Hepatic stellate cell (primary cell): ENCODE data around the gene HIGD1C.
A peak's percentile ranks its signal among the peaks of the same experiment; 100 is the strongest.
"Not testable (repeated sequence)": the region's sequence is repeated elsewhere in the genome, so short reads cannot be mapped to it uniquely, and the experiment has no call there.

Experiments used
- DNase-seq: peaks from one replicate; pipeline ENCODE4 v3.0.0; 2011; ENCODE audit warnings: low spot score

HIGD1C gene

GRCh38 chr12:50984586-50985298 lies 32.4 kb downstream of the HIGD1C start:
- DNase-seq: no peak

GRCh38 chr12:50985322-50985721 lies 33.0 kb downstream of the HIGD1C start:
- DNase-seq: peak; percentile 43

- peak; percentile 26 for DNase-seq
These were observed 34.8 kb downstream of the HIGD1C start for GRCh38 chr12:50986966-50987737.

- DNase-seq: no peak
These were observed 35.7 kb downstream of the HIGD1C start for GRCh38 chr12:50988051-50988450.

GRCh38 chr12:50988871-50989270 lies 36.5 kb downstream of the HIGD1C start:
- no peak for DNase-seq

GRCh38 chr12:50990147-50990727 lies 37.9 kb downstream of the HIGD1C start:
- no peak for DNase-seq

- DNase-seq: no peak
These were observed 38.4 kb downstream of the HIGD1C start for GRCh38 chr12:50990791-50991190.

GRCh38 chr12:50991291-50991690 lies 38.9 kb downstream of the HIGD1C start:
- DNase-seq: no peak

GRCh38 chr12:50992819-50993218 lies 40.5 kb downstream of the HIGD1C start:
- no peak for DNase-seq

- DNase-seq: no peak
These were observed 46.7 kb downstream of the HIGD1C start for GRCh38 chr12:50999093-50999492.

GRCh38 chr12:51000245-51000644 lies 47.9 kb downstream of the HIGD1C start:
- DNase-seq: peak; percentile 32

GRCh38 chr12:51001799-51002198 lies 49.5 kb downstream of the HIGD1C start:
- DNase-seq: no peak

GRCh38 chr12:51004504-51004903 lies 52.2 kb downstream of the HIGD1C start:
- no peak for DNase-seq

GRCh38 chr12:51005030-51005429 lies 52.7 kb downstream of the HIGD1C start:
- no peak for DNase-seq

GRCh38 chr12:51005671-51006070 lies 53.3 kb downstream of the HIGD1C start:
- no peak for DNase-seq

GRCh38 chr12:51008329-51009055 lies 56.1 kb downstream of the HIGD1C start:
- no peak for DNase-seq

GRCh38 chr12:51009056-51009440 lies 56.7 kb downstream of the HIGD1C start:
- DNase-seq: no peak

- no peak for DNase-seq
These were observed 59.6 kb downstream of the HIGD1C start for GRCh38 chr12:51011955-51012354.

- DNase-seq: no peak
These were observed 60.4 kb downstream of the HIGD1C start for GRCh38 chr12:51012570-51013236.

GRCh38 chr12:51013441-51013840 lies 61.1 kb downstream of the HIGD1C start:
- DNase-seq: no peak

- not testable (repeated sequence) for DNase-seq
These were observed 62.1 kb downstream of the HIGD1C start for GRCh38 chr12:51014467-51014866.

GRCh38 chr12:51017452-51017851 lies 65.1 kb downstream of the HIGD1C start:
- DNase-seq: no peak
